ENCODE results near the gene NR5A2.

Gene NR5A2

DNA sequence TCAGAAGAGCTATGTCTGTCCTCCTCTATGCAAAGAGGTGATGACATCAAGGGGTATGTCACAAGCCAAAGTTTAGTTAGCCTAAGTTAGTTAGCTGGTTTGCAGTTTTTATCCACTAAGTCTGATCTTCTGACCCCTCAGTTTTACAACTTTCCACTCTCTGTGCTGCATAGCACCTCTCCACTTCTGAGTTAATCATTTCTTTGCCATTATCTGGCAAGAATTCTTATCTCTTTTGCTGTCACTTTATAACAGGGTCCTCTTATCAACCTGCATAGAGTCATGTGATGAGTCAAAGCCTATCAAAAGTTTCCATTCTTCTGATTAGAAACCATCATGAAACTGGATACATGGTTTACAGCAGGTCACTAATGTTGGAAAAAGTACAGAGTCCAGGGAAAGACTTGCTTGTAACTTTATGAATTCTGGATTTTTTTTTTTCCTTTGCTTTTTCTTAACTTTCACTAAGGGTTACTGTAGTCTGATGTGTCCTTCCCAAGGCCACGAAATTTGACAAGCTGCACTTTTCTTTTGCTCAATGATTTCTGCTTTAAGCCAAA is at the start of gene NR5A2:
NR5A2 (plus strand) TSS at position 447 of the 560 bp plus-strand sequence. CDS start 138 bp downstream, outside the sequence.
- DNase-seq (ENCODE audit: low read depth) = no peak

DNA sequence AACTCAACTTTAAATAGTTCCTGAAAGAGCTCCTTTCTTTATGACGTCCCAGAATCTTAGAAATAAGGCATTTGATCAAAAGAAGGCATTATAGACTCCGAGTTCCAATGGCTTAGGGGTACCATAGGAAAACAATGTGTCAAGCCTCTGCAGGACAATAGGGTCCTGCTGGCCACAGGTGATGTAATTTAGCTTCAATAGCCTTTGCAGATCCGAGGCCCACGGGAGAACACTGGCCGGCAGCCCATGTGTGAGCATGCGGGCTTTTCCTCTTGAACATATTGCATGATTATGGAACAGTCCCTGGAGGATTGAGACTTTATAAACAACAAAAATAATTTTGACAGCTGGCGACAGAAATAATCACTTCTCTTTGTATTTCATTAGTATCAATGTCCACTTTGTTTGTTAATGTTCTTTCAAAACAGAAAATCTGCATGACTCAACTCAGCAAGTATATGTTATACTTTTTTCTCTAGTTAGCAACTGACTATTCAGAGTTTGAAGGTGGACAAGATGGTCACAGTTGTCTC is 49.0 kb upstream of the NR5A2 start:
- no peak for DNase-seq (ENCODE audit: low read depth)

DNA sequence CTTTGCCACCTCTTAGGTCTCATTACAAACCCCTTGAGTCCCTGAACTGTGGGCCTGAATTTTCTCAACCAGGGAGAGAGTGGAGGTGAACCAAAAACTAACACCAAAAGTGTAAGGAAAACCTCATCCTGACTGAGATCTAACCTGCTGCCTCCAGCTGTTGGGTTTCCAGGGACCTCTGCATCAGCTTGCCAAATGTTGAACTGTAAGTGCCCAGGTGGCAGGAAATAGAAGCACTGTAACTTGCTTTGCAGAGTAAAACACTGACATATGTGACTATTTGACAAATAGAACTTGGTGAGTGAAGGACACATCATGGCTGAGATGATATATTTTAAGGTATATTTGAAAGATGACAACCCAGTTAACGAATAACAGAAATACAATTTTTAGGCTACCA is 48.4 kb upstream of the NR5A2 start:
- DNase-seq (ENCODE audit: low read depth) = no peak

DNA sequence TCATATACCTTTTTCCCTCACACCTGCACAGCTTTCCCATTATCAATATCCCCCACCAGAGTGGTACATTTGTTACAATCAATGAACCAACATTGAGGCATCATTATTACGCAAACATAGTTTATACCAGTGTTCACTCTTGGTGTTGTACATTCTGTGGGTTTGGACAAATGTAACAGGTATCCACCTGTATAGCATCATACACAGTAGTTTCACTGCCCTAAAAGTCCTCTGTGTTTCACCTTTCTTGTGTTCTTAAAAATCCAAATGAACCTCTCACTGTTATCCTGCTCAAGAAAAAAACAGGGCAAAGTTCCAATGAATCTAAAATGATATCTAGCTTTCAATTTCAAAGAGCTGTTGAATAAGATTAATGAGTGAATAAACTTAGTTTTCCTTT is 45.9 kb upstream of the NR5A2 start:
- DNase-seq (ENCODE audit: low read depth) = no peak

DNA sequence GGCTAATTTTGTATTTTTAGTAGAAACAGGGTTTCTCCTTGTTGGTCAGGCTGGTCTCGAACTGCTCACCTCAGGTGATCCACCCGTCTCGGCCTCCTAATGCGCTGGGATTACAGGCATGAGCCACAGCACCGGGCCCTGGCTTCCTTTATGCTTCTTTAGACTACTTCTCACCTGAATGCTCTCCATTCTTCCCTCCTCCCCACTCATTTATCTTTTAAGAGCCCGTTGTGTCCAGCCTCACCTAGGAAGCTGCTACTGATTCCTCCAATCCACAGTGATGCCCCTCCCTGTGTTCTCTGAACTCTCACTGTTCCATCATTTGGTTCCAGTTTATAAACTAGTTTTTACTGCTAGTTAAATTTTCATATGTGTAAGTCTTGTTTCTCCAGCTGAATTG is 44.9 kb upstream of the NR5A2 start:
- no peak for DNase-seq (ENCODE audit: low read depth)

DNA sequence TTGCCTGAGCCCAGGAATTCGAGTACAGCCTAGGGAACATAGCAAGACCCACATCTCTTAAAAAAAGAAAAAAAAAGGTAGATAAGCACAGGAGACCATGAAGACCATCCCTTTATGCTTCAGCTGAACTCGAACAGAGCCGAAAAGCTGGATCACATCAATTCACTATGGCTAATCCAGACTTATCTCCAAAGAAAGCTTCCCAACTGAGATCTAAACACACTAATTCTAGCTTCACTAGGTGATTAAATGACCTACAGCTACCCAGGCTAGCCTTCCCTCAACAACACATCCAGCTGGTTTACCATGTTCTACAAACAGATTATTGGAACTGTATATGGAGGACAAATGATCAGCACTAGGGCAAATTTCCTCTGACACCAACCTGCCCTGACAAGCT is 44.0 kb upstream of the NR5A2 start:
- no peak for DNase-seq (ENCODE audit: low read depth)

DNA sequence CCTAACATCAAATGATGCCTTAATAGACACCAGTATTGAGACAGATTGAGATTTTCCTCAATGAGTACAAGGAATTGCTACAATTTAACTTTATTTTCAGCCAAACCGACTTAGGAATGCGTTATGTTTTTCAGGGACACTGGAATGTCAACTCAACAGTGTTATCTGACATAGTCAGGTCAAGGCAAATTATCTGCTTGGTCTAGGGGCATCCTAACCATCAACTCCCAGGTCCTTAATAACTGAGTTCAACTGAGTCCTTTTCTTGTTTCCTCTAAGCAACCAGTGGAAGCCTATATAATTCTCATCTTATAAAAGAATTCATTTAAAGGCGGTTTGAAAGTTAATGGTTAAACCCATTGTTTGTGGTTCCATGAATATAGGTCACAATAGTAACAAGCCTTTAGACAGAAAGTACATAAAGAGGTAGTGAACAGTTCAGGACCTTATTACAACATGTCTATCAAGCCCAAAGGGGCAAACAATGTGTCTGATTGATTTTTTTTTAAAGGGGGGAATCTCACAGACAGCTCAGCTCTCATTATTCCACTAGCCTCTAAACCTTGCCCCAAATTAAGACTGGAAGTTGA is 32.3 kb upstream of the NR5A2 start:
- no peak for DNase-seq (ENCODE audit: low read depth)

DNA sequence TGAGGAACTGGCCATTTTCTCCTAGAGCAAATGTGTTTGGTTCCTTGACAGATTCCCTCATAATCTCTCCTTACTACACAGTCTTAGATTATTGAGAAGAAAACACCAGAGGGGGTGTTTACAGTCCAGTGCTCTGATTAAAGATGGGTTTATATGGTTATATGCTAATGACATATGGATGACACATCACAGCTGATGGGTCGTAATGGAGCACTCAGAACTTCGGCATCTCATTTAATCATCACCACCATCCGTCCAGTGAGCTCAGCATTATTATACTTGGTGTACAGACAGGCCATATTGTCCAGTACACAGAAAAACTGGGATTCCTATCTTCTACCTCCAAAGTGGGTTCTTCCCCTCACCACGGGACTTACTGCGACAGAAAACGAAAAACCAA is 22.3 kb upstream of the NR5A2 start:
- no peak for DNase-seq (ENCODE audit: low read depth)

DNA sequence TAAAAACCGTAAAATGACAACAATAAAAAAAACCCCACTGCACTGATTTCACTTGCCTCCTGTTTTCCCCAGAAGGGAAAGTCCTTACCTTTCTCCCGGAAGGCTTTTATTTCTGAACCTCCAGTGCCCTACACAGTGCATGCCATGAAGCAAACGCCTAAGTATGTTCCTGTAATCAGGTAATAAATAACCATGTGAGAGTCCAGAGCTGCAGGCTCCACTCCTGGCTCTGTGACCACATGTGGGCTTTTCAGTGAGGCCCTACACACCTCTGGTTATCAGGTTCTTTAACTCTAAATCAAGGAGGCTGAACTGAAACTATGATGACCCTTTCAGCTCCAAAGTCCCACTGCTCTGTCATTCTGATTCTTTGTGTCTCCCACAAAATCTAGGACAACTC is 20.8 kb upstream of the NR5A2 start:
- DNase-seq (ENCODE audit: low read depth) = no peak

DNA sequence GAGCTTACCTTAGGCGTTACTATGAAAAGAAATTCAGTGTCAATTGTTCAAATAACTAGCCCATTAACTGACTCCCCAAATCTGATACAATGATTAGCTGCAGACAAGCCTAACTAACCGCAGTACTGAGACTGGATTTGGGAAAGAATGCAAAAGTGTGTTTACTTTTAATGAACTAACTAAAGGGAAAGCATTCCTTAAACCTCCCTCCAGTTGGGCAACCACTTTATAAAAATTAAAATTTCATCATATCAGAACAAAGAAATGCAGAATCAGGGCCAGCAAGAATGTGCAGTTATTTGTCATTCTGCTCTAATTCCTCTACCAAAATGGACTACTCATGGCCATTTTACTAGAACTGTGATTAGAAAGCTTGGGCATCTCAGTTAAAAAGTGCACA is 11.7 kb upstream of the NR5A2 start:
- DNase-seq (ENCODE audit: low read depth) = no peak

DNA sequence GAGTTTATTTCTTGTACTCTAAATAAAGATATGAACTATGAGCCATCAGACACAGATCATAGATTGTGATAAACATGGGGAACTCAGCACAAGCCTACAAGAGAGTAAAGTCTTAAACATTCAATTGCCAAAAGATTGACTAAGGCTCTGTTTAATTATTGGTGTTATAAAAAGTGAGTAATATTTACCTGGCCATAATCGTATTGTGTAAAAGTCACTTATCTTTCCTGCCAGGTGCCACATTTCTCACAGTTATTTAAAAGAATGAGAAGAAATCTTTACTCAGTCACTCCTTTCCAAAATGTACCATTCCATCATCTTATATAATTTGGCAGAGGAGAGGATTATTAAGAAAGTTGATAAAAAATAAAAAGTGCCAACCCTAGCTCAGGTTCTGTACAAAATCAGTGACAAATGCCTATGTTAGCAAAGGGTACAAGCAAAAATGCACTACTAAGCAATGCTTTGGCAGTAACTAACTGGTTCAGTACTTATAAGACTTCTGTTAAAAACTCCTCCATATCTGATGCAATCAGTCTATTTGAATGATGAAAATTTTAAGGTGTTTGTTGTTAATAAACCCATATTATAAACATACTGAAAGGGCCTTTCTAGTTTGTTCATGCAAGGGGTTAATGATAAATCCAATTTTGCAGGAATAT is 5.8 kb upstream of the NR5A2 start:
- no peak for DNase-seq (ENCODE audit: low read depth)

DNA sequence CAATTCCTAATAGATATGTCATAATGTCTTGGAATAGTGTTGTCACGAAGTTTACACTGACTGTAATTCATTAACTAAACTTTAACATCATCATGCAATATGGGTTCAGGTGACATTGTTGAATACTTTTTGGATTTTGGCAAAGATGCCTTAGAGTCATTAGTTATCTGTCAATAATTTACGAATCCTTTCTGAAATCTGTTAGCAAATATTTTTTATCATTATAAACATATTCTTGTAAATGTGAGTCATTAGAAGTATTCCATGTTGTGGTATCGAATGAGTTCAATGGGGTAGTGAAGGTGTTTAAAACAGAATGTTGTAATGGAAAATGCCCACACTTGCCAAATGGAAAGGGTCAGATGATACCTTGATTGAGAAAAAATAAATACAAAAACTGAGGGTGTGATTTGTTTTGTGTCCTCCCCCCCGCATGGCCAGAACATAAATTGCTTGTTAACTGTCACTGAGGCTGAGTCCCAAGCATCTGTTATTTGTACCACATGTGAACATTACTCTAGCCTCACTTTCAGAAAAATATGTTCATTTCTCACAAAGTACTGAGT is 5.2 kb upstream of the NR5A2 start:
- no peak for DNase-seq (ENCODE audit: low read depth)

DNA sequence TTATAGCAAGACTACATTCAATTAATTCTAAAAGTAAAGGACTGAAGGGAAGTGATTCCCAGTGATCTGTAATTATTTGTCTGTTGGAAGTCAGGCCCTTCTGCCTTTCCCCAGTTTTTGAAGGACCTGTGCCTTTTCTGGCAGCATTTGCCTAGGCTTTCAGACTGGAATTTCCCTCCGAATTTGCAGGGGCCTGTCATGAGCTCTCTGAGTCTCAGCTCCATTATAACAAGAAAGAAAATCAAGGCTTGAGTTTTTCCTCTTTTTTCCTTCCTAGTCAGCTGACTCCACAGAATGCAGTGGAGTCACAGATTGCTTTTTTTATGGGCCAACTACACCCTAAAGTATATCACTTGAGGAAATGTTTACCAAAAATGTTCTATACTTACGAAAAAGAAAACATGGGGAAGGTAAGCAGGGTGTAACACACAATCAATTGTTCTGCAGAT is 1.1 kb downstream of the NR5A2 start:
- no peak for DNase-seq (ENCODE audit: low read depth)

DNA sequence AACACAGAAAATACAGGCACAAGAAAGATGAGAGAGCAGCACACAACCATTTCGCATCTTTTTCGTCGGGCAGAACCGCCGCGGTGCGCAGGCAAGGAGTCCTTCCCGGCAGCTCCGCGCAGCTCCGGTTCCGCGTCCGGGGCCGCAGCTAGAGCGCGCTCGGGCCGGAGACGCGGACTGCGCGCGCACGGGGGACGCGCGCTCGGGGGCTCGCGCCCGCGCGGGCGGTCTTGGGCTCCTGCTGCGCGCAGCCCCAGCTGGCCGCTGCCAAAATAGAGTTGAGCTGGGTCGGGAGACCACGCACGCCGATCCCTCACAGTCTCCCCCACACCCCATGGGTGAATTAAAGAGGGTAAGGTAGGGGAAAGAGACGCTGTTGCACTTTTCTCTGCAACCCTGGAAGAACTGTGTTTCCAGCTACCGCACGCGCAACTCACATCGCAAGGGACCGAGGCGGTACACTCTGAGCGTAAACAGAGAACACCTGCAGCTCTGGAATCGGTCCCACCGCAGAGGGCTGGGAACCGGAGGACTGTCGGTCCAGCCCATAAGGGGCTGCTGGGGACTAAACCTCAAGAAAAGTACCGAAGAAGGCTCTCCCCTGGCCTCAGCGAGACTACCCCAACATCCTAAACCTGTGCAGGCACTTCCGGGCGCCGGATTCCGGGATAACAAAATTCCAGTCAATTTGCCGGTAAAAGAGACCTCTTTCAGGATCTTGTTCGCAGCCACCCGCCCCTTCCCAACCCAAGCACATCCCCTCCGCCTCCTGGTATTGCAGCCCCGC is 1.7 kb downstream of the NR5A2 start:
- no peak for DNase-seq (ENCODE audit: low read depth)

DNA sequence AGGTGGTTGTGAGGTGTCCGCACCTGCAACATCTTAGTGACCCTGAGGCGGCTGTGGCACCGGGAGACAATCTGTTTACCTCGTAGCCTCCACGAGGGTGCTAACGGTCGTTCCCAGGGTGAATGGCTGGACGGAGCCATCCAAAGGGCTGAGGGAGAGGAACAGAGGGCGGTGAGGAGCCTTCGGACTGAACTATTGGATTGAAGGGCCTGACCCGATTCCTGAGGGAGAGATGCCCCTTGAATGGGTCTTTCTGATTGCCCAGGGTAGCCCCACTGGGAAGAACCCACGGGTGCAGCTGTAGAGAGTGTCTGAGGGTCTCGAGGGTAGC is 2.3 kb downstream of the NR5A2 start:
- no peak for DNase-seq (ENCODE audit: low read depth)

DNA sequence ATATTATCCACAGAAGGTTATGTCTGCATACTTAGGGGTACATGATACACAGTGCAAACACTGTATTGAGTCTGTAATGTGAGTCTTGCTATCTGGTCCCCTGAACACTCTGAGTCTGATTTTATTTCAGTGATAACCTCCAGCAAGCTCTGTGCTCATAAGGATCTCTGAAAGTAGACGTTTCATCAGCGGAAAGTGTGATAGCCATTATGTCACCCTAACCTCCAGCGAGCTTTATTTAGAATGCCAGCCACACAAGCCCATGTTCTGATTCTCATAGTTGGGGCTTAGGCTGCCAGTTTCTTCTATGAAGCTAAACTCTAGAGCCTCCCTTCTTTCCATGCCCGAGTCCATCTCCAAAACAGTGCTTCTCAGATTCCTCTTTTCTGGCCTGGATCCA is 3.3 kb downstream of the NR5A2 start:
- DNase-seq (ENCODE audit: low read depth) = no peak

DNA sequence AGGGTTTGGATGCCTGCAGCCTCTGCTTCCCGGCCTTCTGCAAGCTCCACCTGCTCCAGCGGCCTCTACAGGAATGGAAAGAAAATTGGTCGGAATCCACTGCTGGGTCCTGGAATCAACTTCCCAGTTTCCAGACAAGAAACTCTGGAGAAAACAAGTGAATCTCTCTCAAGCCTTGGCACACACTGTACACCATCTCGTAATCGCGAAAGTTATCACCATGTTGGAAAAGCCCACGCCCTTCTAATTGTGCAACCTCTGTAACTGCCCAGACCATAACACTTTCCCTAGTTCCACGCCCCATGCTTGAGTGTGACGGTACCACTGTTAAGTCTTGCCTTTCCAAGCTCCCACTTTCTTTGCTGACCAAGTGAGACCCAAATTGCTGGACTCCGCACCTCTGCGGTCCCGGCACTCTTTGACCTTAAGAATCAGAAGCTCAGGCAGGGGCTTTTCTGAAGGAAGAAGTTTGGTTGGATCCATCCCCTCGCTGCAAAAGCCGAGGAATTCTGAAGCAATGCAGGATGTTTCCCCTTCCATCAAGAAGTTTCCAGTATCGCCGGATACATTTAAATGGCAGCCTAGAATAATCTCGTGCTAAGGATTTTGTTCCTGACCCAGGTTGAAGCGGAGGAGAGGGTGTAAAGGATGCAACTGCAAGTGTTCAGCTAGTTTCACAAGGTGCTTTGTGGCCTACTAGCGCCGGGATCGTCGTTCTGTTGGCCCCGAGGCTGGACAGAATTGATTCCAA is 6.2 kb downstream of the NR5A2 start:
- no peak for DNase-seq (ENCODE audit: low read depth)

DNA sequence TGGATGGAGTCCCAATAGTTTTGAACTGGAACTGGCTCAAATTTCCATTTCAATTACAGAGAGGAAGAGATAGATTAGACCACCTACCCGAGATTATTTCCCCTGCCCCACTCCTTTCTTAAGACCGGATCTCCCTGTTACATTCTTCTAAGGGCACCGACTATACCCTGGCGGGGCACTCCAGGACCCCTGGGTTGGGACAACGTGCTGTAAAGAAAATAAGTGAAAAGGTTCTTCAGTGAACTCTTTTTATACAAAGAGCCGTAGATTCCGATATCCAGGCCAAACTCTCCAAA is 6.7 kb downstream of the NR5A2 start:
- DNase-seq (ENCODE audit: low read depth) = no peak

DNA sequence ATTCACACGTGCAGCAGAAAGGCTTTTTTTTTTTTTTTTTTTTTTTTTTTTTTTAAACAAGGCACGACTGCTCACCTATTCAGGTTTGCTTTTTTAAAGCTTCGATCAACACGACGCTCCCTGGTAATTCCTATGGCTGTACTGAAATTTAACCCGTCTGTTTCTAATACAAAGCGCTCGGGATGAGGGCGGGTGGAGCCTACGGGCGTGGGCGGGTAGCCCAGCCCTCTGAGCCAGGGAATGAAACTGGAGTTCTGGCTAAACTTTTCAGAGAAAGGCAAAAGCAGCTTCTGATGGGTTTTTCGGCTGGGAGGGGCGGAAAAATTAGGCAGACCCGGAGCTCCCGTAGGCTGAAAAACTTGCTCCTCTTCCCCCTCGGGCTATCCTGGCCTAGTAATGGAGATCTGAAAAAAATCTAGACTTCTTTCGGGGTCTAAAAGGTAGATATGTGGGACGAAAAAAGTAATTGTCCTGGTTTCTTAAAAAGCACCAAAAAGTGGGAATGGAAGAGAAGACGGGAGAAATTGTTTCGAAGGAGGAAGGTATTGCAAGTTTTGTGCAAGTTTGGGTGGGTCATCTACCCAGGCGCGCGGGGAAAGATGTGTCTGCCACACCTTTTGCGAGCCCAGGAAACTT is 7.4 kb downstream of the NR5A2 start:
- DNase-seq (ENCODE audit: low read depth) = no peak

DNA sequence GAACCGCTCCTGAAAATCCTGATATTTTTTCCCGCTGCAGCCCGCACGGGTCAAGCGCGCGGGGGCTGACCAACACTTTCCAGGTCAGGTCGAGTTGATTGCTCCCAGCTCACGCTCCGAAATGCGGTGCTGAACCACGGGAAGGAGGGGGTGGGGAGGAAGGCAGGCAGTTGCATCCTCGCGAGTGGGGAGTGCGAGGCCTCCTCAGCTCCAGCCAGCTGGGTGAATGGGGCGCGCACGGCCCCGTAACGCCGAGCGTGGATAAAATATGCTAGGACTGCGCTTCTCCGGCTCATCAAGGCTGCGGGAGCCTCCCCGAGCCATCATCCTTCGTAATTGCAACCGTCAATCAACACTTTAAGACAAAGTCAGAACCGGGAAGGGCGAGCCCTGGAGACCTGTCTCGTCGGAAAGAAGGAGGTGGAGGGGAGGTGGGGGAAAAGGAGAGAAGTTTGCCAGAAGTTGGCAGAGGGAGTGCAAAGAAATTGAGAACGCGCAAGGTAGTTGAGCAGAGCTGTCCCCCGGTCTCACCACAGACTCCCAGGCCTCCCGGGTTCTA is 8.0 kb downstream of the NR5A2 start:
- no peak for DNase-seq (ENCODE audit: low read depth)

DNA sequence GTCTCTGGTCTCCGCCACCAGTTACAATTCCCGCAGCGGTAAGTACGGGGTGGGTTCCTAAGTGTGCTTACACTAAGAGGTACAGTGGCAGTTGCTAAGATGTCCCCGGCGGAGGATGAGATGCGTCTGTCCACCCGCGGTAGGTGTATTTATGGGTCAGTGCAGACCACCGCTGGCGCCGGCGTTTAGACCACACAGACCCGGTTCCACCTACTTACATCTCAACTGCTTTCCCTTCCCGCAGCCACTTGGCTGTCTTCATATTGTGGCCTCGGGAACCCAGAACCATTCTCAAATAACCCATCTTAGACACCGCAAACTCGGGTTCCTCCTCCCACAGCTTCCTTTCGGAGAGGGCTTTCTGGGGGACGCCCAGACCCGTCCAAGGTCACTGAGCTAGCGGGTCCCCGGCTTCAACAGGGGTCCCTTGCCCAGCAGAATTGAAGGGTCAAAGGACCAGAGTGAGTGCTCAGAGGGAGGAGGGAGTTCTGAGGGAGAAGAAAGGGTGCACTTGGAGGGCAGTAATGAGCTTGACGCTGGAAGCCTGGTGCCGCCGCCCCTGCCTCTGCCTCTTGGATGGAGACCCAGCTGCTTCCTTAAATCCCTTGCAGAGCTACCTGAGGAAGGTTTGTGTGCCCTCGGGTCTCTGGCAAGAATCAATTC is 8.6 kb downstream of the NR5A2 start:
- DNase-seq (ENCODE audit: low read depth) = no peak
